ENCODE results near the gene ZNF207.
"Not testable (repeated sequence)": the region's sequence is repeated elsewhere in the genome, so short reads cannot be mapped to it uniquely, and the experiment has no call there.

The ZNF207 gene

DNA sequence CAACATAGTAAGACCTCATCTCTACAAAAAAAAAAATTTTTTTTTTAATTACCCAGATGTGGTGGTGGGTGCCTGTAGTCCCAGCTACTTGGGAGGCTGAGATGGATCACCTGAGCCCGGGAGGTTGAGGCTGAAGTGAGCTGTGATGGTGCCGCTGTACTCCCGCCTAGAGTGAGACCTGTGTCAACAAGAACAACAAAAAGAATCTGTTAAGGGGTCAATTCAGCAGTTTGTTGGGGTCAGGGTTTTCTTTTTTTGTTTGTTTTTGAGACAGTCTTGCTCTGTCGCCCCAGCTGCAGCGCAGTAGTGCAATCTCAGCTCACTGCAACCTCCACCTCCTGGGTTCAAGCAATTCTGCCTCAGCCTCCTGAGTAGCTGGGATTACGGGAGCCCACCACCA is 29.9 kb upstream of the ZNF207 start:
- H3K4me3 Mint-ChIP-seq; H3K27me3 Mint-ChIP-seq; H3K9me3 Mint-ChIP-seq; intact Hi-C loops (cut with micrococcal nuclease); H3K27ac Mint-ChIP-seq: not testable (repeated sequence)
- peaks cover 84% of the 10 kb centered on the region for H3K4me1 Mint-ChIP-seq (ENCODE audit: low read depth)
- H3K36me3 Mint-ChIP-seq (ENCODE audit: low read depth): peaks cover 27% of the 10 kb centered on the region

DNA sequence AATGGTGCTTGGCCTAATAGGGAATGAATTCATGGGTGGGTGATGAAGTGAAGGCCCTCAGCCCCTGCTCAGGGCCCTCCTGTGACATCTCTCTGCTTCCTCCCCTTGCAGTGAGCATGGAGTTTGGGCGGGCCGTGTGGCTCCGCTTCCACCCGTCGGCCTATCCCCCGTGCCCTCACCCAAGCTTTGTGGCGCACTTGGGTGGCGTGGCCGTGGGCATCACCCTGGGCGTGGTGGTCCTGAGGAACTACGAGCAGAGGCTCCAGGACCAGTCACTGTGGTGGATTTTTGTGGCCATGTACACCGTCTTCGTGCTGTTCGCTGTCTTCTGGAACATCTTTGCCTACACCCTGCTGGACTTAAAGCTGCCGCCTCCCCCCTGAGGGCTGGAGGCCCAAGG is 29.1 kb upstream of the ZNF207 start:
- peak overlapping the region; percentile 69 for H3K27ac Mint-ChIP-seq
- peaks cover 19% of the 10 kb centered on the region for H3K36me3 Mint-ChIP-seq (ENCODE audit: low read depth)
- H3K27me3 Mint-ChIP-seq: peaks cover 3% of the 10 kb centered on the region
- intact Hi-C loops (cut with micrococcal nuclease): no loop called here
- H3K4me3 Mint-ChIP-seq: no peak overlapping the region
- H3K4me1 Mint-ChIP-seq (ENCODE audit: low read depth): peaks cover 79% of the 10 kb centered on the region
- H3K9me3 Mint-ChIP-seq: no peaks in the 10 kb centered on the region

DNA sequence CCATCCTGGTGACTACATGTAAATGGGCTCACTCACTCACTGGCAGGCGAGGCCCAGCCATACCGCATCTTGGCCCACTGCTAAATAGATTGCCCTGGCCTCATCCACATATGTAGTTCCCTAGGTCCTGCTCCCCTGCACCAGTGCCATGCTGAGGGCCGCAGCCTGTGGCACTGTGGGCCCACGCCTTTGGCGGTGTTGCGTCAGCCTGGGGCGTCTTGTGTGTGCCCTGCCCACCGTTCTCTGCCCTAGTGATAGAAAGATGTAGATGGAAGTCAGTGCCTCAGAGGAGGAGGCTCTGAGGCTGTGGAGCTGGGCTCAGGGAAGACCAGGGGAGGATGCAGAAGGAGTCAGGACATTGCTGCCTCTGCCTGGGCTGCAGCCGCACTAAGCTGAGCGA is 26.9 kb upstream of the ZNF207 start:
- intact Hi-C loops (cut with micrococcal nuclease): no loop called here
- no peaks in the 10 kb centered on the region for H3K9me3 Mint-ChIP-seq
- H3K27ac Mint-ChIP-seq: peak overlapping the region; percentile 69
- H3K27me3 Mint-ChIP-seq: no peaks in the 10 kb centered on the region
- peaks cover 2% of the 10 kb centered on the region for H3K36me3 Mint-ChIP-seq (ENCODE audit: low read depth)
- no peak overlapping the region for H3K4me3 Mint-ChIP-seq
- H3K4me1 Mint-ChIP-seq (ENCODE audit: low read depth): peaks cover 66% of the 10 kb centered on the region

DNA sequence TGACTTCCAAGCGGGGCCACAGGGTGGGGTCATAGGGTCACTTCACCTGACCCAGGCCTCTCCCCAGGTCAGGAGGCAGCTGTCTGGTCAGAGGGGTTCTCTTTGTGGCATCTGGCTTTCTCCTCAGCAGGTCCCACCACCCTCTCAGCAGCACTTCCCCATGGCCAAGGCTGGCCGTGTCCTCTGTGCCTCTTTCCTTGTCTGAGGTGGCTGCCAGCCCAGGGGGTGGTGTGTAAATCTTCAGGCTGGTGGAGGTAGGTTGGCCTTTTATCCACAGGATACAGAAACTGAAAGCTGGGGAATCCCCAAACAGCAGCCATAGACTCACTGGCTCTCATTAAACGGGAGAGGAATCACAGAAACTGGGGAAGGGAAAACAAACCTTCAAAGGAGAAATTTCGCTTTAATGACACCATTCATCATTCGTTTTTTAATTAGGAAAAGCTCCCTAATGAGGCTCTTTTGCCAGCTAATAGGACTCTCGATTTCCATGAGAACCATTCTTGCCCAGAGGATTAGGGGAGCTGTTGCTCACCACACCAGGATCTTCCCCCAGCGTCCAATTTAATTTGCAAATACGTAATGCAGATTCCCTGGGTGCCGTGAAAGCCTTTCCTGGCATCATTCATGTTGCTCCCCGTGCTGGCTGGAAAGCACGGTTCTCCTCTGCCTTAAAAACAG is 26.0 kb upstream of the ZNF207 start:
- intact Hi-C loops (cut with micrococcal nuclease): no loop called here
- peak overlapping the region; percentile 69 for H3K27ac Mint-ChIP-seq
- no peaks in the 10 kb centered on the region for H3K36me3 Mint-ChIP-seq (ENCODE audit: low read depth)
- peaks cover 65% of the 10 kb centered on the region for H3K4me1 Mint-ChIP-seq (ENCODE audit: low read depth)
- peak overlapping the region; percentile 40 for H3K4me3 Mint-ChIP-seq
- no peaks in the 10 kb centered on the region for H3K27me3 Mint-ChIP-seq
- no peaks in the 10 kb centered on the region for H3K9me3 Mint-ChIP-seq

DNA sequence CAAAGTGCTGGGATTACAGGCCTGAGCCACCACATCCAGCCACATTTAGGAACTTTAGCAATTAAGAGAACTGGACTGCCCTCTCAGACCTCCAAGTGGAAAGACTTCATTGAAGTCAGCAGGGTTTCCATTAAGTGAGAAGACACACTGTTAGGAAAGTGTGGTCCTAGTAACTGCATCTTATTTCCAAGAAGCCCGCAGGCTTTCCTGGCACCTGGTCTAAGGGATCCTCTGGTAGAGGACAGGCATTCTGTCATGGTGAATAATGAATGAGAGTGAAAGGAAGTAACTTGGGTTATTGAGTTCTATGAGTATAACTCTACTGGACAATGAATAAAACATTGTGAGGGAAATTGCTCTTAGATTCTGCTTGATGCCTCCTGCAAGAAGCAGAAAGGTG is 22.0 kb upstream of the ZNF207 start:
- H3K36me3 Mint-ChIP-seq (ENCODE audit: low read depth): no peaks in the 10 kb centered on the region
- peak overlapping the region; percentile 43 for H3K27ac Mint-ChIP-seq
- no peaks in the 10 kb centered on the region for H3K27me3 Mint-ChIP-seq
- no peak overlapping the region for H3K4me3 Mint-ChIP-seq
- no peaks in the 10 kb centered on the region for H3K9me3 Mint-ChIP-seq
- intact Hi-C loops (cut with micrococcal nuclease): no loop called here
- peaks cover 45% of the 10 kb centered on the region for H3K4me1 Mint-ChIP-seq (ENCODE audit: low read depth)

DNA sequence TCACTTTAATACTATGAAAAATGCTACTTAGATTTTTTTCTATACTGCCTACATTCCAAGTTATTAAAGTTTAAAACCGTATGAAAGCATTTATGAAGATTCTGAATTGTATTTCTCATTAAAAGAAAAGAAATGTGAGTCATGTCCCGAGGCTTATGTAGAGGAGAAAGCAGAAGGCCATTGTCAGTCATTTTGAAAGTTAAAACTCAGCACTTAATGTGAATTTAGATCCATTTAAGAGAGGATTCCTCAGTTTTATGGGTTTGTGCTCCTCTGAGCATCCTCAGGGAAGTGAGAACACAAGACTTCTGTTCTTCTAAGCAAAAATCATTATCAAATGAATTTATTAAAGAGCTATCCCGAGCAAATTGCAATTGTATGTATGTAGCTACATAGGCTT is 19.8 kb upstream of the ZNF207 start:
- H3K4me1 Mint-ChIP-seq (ENCODE audit: low read depth): peaks cover 35% of the 10 kb centered on the region
- H3K9me3 Mint-ChIP-seq: no peaks in the 10 kb centered on the region
- intact Hi-C loops (cut with micrococcal nuclease): no loop called here
- peaks cover 11% of the 10 kb centered on the region for H3K36me3 Mint-ChIP-seq (ENCODE audit: low read depth)
- no peaks in the 10 kb centered on the region for H3K27me3 Mint-ChIP-seq
- H3K4me3 Mint-ChIP-seq: peak overlapping the region; percentile 23
- peak overlapping the region; percentile 90 for H3K27ac Mint-ChIP-seq

DNA sequence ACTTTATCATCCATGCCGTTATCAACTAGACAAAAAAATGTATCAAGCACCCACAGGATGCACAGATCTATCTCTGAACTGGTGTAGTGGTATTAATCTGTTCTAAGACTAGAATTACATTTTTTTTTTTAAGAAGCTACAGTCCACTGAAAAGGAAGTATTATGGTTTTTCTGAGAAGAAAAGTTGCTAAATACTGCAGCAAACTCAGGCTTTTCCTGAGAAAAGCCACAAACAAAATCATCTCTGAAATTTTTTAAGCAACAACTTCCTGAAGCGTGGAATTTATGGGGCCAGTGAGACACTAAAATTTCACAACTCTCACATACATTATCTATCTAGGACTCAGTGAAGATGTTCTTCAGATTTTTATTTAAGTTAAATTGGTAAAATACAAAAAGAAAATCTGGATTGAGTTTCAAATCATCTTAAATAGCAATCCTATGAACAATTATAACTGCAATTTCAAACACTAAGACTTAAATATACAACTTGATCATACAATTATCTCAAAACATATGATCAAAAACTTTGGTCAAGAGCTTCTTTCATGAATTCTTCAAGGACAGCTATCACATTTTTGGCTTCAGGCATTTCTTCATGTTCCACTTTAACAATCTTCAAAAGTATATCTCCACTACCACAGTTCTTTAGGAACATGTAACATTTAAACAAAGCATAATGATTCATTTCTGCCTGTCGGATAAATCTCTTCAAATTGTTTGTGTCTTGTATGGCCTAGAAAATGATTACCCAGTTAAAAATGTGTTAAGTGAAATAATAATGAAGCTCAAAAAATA is 18.5 kb upstream of the ZNF207 start:
- Mint-ChIP-seq H3K27ac (peak overlapping the region; percentile 90), H3K36me3 (ENCODE audit: low read depth) (peaks cover 11% of the 10 kb centered on the region), H3K4me3 (peak overlapping the region; percentile 46), H3K27me3 (no peaks in the 10 kb centered on the region), H3K9me3 (no peaks in the 10 kb centered on the region), H3K4me1 (ENCODE audit: low read depth) (peaks cover 46% of the 10 kb centered on the region)
- intact Hi-C loops (cut with micrococcal nuclease): no loop called here

DNA sequence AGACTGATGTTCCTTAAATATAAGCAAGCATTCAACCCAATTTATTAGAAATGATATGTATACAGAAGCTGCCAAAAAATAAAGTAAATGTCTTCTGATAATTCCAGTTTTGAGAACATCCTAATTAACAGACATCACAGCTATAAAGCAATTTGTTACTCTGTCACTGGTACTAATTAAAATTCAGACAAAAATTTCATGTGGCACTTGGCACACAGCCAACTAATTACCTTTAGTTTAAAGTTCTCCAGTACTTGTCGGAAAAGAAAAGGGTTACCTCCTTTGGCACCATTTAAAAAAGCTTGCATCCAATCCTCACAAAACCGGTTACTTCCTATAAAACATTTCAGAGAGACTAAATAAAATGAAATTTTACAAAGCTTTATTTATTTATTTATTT is 16.8 kb upstream of the ZNF207 start:
- H3K36me3 Mint-ChIP-seq (ENCODE audit: low read depth): peaks cover 11% of the 10 kb centered on the region
- peaks cover 51% of the 10 kb centered on the region for H3K4me1 Mint-ChIP-seq (ENCODE audit: low read depth)
- H3K27me3 Mint-ChIP-seq: no peaks in the 10 kb centered on the region
- H3K4me3 Mint-ChIP-seq: no peak overlapping the region
- no peaks in the 10 kb centered on the region for H3K9me3 Mint-ChIP-seq
- H3K27ac Mint-ChIP-seq: peak overlapping the region; percentile 90
- intact Hi-C loops (cut with micrococcal nuclease): no loop called here

DNA sequence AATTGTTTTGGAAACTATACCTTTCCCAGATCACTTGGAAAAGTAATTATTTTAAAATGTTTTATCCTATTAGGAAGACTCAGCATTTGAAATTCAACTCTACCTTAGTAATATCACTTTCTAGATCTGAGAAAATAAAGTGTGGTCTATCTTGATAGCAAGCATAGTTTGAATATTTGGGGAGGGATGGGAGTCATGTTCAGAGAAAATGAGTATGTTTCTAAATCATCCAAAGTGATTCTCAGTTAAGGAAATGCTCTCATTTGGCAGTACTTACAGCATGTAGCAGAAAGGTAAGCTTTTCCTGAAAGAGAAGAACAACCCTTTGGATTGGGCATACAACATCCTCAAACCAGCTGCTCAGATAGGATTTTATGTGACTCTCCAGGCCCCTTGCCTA is 14.9 kb upstream of the ZNF207 start:
- intact Hi-C loops (cut with micrococcal nuclease): no loop called here
- Mint-ChIP-seq H3K4me1 (ENCODE audit: low read depth) (peaks cover 51% of the 10 kb centered on the region), H3K36me3 (ENCODE audit: low read depth) (peaks cover 11% of the 10 kb centered on the region), H3K27me3 (no peaks in the 10 kb centered on the region), H3K4me3 (no peak overlapping the region), H3K27ac (no peak overlapping the region), H3K9me3 (no peaks in the 10 kb centered on the region)

DNA sequence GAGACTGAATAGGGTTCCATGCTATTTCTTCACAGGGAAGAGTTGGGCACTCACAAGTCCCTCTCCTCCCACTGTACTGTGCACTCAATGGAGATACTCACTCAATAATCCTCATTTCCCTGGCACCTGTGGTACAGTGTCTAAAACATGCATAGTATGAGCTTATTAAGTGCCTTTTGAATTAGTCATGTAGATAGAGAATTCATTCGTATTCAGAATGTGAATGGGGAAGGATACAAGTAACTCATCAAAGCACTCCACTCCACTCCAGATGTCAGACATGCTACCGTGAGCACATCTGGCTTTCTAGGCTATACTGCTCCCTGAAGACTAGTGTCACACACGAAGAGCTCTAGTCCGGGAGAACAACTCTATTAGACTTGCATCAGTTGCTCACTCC is 14.3 kb upstream of the ZNF207 start:
- Mint-ChIP-seq H3K27ac (no peak overlapping the region), H3K9me3 (no peaks in the 10 kb centered on the region), H3K27me3 (no peaks in the 10 kb centered on the region), H3K4me1 (ENCODE audit: low read depth) (peaks cover 58% of the 10 kb centered on the region), H3K36me3 (ENCODE audit: low read depth) (peaks cover 11% of the 10 kb centered on the region), H3K4me3 (no peak overlapping the region)
- intact Hi-C loops (cut with micrococcal nuclease): no loop called here

DNA sequence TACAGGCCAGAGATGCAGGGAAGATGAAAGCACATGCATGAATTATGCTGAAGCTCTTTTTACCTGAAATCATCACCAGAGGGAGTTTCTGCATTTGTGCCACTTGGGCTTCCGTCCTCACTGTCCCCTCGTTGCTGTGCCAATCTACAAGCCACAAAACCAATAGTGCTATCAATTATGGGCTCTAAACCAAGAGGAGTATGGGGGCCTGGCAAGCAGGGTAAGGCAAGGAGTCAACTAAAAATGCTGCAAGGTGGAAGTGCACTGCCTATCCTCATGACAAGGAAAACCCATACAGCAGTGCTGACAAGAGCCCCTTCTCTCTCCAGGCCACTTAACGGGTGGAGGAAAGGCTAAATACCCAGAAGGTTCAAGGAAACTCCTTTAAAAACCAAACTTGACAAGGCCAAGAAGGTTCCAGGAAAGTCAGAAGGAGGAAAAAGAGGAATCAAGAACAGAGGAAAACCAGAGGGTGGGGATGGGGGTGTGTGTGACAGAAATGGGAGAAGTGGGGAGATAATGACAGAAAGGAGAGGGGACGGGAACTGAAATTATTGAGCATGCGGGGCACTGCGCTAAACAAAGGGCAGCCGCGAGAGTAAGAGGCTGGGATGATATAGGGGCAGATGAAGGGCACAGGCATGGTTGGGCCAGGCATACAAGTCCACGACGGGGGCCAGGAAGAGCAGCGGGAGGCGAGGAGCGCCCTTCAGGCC is 8.7 kb upstream of the ZNF207 start:
- Mint-ChIP-seq H3K27me3 (no peaks in the 10 kb centered on the region), H3K4me3 (peak overlapping the region; percentile 97), H3K27ac (peak overlapping the region; percentile 100), H3K4me1 (ENCODE audit: low read depth) (peaks cover 63% of the 10 kb centered on the region), H3K9me3 (no peaks in the 10 kb centered on the region), H3K36me3 (ENCODE audit: low read depth) (peaks cover 11% of the 10 kb centered on the region)
- intact Hi-C loops (cut with micrococcal nuclease): no loop called here

DNA sequence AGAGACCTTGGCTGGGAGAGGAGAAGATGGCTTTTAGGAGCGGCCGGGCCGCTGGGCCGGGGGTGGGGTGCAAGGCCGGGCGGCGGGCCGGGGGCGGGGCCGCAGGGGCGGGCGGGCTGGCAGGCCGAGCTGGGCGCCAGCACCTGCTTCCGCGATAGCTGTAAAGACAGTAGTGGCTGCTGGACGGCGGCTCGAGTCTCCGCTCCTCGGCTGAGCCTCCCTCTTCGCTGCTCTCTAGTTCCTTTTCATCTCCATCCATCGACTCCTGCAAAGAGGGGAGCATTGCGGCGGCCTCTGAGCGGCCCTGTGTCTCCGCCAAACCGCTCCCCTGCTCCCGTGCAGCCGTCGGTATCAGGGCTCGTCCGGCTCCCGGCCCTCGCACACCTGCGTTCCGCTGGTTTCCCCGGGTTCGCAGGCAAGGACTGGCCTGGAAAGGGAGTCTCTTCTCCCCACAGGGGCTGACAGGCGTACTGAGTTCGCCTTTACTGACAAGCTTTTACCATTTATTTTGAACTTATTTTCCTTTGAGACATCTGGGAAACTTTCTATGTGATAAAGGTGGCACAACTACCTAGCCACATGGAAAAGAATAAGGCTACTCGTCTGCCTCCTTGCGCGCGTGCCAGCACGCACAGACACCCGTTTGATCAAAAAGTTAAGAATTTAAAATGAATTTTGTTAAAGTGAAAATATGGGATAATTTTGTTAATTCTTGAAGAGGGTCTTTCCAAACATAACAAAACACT is 7.9 kb upstream of the ZNF207 start, which contains the start of gene C17orf75:
TSS of gene C17orf75 (minus strand) at position 317 of the 746 bp plus-strand sequence. CDS start at position 283, 34 bp downstream.
- no peaks in the 10 kb centered on the region for H3K9me3 Mint-ChIP-seq
- intact Hi-C loops (cut with micrococcal nuclease): no loop called here
- peak within 1 kb of the TSS; percentile 100 for H3K27ac Mint-ChIP-seq
- peak within 1 kb of the TSS; percentile 97 for H3K4me3 Mint-ChIP-seq
- H3K4me1 Mint-ChIP-seq (ENCODE audit: low read depth): peaks cover 59% of the 10 kb centered on the region
- peaks cover 11% of the 10 kb centered on the region for H3K36me3 Mint-ChIP-seq (ENCODE audit: low read depth)
- H3K27me3 Mint-ChIP-seq: no peaks in the 10 kb centered on the region

DNA sequence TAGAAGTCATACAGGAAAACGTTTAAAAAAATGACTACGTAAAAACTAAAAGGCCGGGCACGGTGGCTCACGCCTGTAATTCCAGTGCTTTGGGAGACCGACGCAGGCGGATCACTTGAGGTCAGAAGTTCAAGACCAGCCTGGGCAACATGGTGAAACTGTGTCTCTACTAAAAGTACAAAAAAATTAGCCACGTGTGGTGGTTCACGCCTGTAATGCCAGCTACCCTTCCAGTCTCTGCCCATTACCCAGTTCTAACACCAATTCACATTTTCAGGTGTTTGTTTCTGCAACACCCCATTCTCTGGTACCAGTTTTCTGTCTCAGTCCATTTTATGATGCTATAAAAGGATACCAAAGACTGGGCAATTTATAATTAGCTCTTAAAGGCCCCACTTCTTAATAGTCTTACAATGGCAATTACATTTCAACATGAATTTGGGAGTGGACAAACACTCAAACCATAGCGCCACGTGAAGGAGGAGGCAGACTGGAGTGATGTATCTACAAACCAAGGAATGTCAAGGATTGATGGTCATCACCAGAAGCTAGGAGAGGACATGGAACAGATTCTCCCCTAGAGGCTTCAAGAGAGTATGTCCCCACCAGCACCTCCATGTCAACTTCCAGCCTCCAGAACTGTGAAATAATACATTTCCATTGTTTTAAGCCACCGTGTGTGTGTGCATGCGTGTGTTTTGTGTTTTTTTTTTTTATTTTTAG is 7.2 kb upstream of the ZNF207 start:
- peaks cover 57% of the 10 kb centered on the region for H3K4me1 Mint-ChIP-seq (ENCODE audit: low read depth)
- intact Hi-C loops (cut with micrococcal nuclease): no loop called here
- H3K27me3 Mint-ChIP-seq: no peaks in the 10 kb centered on the region
- no peaks in the 10 kb centered on the region for H3K9me3 Mint-ChIP-seq
- H3K4me3 Mint-ChIP-seq: peak overlapping the region; percentile 97
- H3K27ac Mint-ChIP-seq: peak overlapping the region; percentile 100
- peaks cover 11% of the 10 kb centered on the region for H3K36me3 Mint-ChIP-seq (ENCODE audit: low read depth)

All from dendritic cell treated with granulocyte-macrophage colony-stimulating factor and Interleukin-4, amounts not matched to agents 40 ng/mL and 50 ng/mL, for 4 days (primary cell).